Colonic mucosa (tissue), 4 donors: Measurements from ENCODE around the gene ARID3B. TPM values are rescaled to one million over a fixed set of nuclear protein-coding genes. Genes with fewer than 3 reads are reported as not detected.

Experiments used
- DNase-seq: peaks from one replicate; pipeline ENCODE4 v3.0.0-alpha.2; 2020
- H3K27ac ChIP-seq: fragments of 200-600 bp; one replicate; pipeline ENCODE4 v1.8.0; 2021
- H3K27me3 ChIP-seq: fragments of 200-600 bp; one replicate; pipeline ENCODE4 v1.8.0; 2021
- H3K36me3 ChIP-seq: fragments of 200-600 bp; one replicate; pipeline ENCODE4 v1.8.0; 2021
- H3K4me1 ChIP-seq: fragments of 200-600 bp; one replicate; pipeline ENCODE4 v1.8.0; 2021; ENCODE audit warnings: mild to moderate bottlenecking
- H3K4me3 ChIP-seq: fragments of 200-600 bp; one replicate; pipeline ENCODE4 v1.8.0; 2021
- H3K9ac ChIP-seq, 2 donors: one replicate each; pipeline ENCODE4 v1.7.0; 2013; ENCODE audit warnings: control low read depth in 2 of 2, low read depth in 2 of 2, low read length in 2 of 2
- H3K9me3 ChIP-seq: fragments of 200-600 bp; one replicate; pipeline ENCODE4 v1.8.0; 2021
- CTCF ChIP-seq: fragments of 200-600 bp; IDR thresholded peaks from one replicate; pipeline ENCODE4 v1.8.0; 2022; ENCODE audit warnings: antibody characterized with exemption, mild to moderate bottlenecking
- intact Hi-C: fragments of 100-400 bp; cut with DNase I; formaldehyde crosslinking; loops from one replicate; pipeline ENCODE4 v1.14.1; 2022
- total RNA-seq, 2 donors: library from RNA; stranded (reverse); fragmentation: NEBNext Ultra II Directional in 1 of 2; extraction: Animal tissue kit (Norgen Biotek cat#: 25700) in 1 of 2; gene quantifications; one replicate each; pipeline ENCODE4 v1.2.1, GENCODE V29; 2021
- donor health status: healthy.
- donor health status: DM: no; HTN: no; CAD: no.
- donor health status: DM: no; HTN: no; CAD: no.

The ARID3B gene
- total RNA-seq, 2 donors from 2014 or later: 8.8 to 9.5 TPM

GRCh38 chr15:74525309-74525708 is 15.7 kb upstream of the ARID3B start:
- no peak for DNase-seq
- Histone ChIP-seq H3K9me3 (no peaks in the 10 kb centered on the region), H3K27me3 (no peaks in the 10 kb centered on the region), H3K27ac (no peak overlapping the region), H3K4me3 (no peak overlapping the region), H3K36me3 (no peaks in the 10 kb centered on the region), H3K9ac (no peak overlapping the region), H3K4me1 (no peaks in the 10 kb centered on the region)
- intact Hi-C loops: no loop called here
- no peak for TF ChIP-seq CTCF

- H3K4me3 ChIP-seq: no peak overlapping the region
- no peak for DNase-seq
Observed at GRCh38 chr15:74525945-74526344, 15.1 kb upstream of the ARID3B start.

GRCh38 chr15:74528876-74529275 is 12.1 kb upstream of the ARID3B start:
- intact Hi-C loops: no loop called here
- no peaks in the 10 kb centered on the region for H3K9me3 ChIP-seq
- no peaks in the 10 kb centered on the region for H3K27me3 ChIP-seq
- TF ChIP-seq CTCF: no peak
- no peaks in the 10 kb centered on the region for H3K36me3 ChIP-seq
- H3K4me3 ChIP-seq: no peak overlapping the region
- no peak for DNase-seq
- no peaks in the 10 kb centered on the region for H3K4me1 ChIP-seq
- no peak overlapping the region for H3K27ac ChIP-seq
- no peak overlapping the region for H3K9ac ChIP-seq

More at GRCh38 chr15:74525945-74526344, 15.1 kb upstream of the ARID3B start:
- no peak overlapping the region for H3K27ac ChIP-seq
- intact Hi-C loops: no loop called here
- no peaks in the 10 kb centered on the region for H3K27me3 ChIP-seq
- no peak for TF ChIP-seq CTCF
- no peaks in the 10 kb centered on the region for H3K4me1 ChIP-seq
- no peak overlapping the region for H3K9ac ChIP-seq
- no peaks in the 10 kb centered on the region for H3K9me3 ChIP-seq
- H3K36me3 ChIP-seq: no peaks in the 10 kb centered on the region

- TF ChIP-seq CTCF: no peak
- Histone ChIP-seq H3K4me1 (no peaks in the 10 kb centered on the region), H3K27ac (no peak overlapping the region), H3K36me3 (no peaks in the 10 kb centered on the region), H3K9ac (no peak overlapping the region), H3K4me3 (no peak overlapping the region), H3K9me3 (no peaks in the 10 kb centered on the region), H3K27me3 (no peaks in the 10 kb centered on the region)
- intact Hi-C loops: no loop called here
- no peak for DNase-seq
Observed at GRCh38 chr15:74529921-74530320, 11.1 kb upstream of the ARID3B start.

- Histone ChIP-seq H3K4me3 (no peak overlapping the region), H3K9me3 (no peaks in the 10 kb centered on the region), H3K9ac (no peak overlapping the region), H3K27ac (no peak overlapping the region), H3K27me3 (no peaks in the 10 kb centered on the region), H3K36me3 (no peaks in the 10 kb centered on the region), H3K4me1 (no peaks in the 10 kb centered on the region)
- intact Hi-C loops: no loop called here
- no peak for DNase-seq
- TF ChIP-seq CTCF: no peak
Observed at GRCh38 chr15:74530771-74531143, 10.3 kb upstream of the ARID3B start.
